GM21381 (cell line): ENCODE data around the gene KATNB1.
A peak's percentile ranks its signal among the peaks of the same experiment; 100 is the strongest.
"Not testable (repeated sequence)": the region's sequence is repeated elsewhere in the genome, so short reads cannot be mapped to it uniquely, and the experiment has no call there.

Experiments
- ATAC-seq: cut with Tn5 transposase; IDR thresholded peaks from one replicate; pipeline ENCODE4 v1.9.1; 2021; ENCODE audit warnings: mild to moderate bottlenecking, moderate library complexity; ENCODE audit not compliant: unreplicated experiment

KATNB1 gene

DNA sequence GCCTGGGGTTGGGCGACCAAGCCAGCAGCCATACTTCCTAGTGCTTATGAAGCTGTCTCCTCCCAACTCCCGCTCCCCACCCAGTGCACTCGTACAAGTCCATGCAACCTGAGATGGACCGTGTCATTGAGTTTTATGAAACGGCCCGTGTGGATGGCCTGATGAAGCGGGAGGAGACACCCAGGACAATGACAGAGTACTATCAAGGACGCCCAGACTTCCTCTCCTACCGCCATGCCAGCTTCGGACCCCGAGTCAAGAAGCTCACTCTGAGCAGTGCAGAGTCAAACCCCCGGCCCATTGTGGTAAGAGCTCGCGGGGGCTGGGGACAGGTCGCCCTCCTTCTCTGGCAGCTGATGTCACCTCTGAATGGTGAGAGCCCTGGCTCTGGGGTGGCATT lies 11.0 kb upstream of the KATNB1 start:
- no peak for ATAC-seq

DNA sequence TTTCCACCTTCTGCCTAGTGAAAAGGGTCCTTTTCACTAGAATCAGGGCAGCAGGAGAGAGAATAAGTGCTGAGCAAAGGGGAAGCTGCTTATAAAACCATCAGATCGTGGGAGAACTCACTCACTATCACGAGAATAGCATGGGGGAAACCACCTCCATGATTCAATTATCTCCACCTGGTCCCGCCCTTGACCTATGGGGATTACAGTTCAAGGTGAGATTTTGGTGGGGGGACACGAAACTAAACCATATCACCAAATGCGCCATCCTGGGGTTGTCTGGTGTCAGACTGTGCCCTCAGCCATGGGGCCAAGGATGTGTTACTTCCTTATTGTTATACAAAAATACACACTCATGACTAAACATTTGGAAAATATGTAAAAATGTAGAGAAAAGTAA lies 10.4 kb upstream of the KATNB1 start:
- ATAC-seq = no peak

DNA sequence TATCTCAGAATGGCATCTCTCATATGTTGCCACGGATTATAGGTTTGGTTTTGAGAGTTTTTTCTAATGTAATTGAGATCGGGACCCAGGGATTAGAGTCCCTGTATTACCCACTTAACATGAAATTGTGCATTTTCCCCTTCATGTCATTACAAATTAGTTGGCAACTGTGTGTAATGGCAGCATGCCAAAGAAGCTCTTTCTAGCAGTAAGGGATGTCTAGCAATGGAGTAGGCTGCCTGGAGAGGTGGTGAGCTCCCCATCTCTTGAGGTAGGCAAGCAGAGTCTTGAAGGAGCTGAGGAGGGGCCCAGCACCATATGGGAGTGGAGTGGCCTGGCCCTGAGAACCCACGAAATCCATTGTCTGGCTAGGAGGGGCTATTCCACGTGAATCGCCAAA lies 10.0 kb upstream of the KATNB1 start:
- no peak for ATAC-seq

DNA sequence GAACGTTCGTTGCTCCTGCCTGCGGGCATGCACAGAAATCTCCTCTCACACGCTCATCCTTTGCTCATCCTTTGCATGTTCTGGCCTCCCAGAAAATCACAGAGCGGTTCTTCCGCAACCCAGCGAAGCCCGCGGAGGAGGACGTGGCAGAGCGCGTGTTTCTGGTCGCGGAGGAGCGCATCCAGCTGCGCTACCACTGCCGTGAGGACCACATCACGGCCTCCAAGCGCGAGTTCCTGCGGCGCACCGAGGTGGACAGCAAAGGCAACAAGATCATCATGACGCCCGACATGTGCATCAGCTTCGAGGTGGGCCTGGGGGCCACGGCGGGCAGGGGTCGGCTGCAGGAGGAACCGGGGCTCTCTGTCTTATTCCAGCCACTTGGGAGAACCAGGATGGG lies 9.6 kb upstream of the KATNB1 start:
- no peak for ATAC-seq

DNA sequence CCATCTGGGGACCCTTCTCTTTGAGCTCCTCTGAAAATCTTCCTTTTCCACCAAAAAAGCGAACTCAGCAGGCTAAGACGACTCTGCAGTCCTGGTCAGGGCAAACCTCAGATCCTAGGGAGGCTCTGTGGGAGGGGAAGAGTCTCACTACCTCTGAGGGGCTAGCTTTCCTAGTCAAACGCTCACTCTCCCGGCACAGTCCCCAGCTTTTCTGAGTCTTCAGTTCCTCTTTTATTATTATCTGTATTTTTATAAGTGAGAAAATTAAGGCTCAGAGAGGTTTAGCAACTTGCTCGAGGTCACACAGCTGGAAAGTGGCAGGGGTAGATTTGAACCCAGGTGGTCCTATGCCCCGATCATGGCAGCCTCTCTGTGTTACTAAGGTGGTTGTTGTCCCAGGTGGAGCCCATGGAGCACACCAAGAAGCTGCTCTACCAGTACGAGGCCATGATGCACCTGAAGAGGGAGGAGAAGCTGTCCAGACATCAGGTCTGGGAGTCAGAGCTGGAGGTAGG lies 9.1 kb upstream of the KATNB1 start:
- ATAC-seq = no peak

DNA sequence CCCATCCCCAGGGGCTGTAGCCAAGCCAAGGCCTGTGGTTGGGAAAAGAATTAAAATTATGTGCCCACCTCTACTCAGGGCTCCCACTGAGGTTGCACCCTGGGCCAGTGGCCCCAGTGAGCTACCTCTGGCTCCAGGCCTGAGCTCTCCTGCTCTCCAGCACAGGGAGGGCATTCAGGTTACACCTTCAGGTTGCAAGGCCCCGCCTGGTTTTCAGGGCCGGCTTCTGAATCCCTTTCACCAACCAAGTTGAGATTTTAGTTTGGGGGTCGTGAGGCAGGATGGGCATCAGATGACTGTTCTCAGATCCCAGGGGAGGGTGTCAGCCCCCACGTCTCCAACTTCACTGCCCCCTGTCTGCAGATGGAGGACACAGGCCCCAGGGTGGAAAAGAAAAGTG lies 8.0 kb upstream of the KATNB1 start:
- ATAC-seq = no peak

DNA sequence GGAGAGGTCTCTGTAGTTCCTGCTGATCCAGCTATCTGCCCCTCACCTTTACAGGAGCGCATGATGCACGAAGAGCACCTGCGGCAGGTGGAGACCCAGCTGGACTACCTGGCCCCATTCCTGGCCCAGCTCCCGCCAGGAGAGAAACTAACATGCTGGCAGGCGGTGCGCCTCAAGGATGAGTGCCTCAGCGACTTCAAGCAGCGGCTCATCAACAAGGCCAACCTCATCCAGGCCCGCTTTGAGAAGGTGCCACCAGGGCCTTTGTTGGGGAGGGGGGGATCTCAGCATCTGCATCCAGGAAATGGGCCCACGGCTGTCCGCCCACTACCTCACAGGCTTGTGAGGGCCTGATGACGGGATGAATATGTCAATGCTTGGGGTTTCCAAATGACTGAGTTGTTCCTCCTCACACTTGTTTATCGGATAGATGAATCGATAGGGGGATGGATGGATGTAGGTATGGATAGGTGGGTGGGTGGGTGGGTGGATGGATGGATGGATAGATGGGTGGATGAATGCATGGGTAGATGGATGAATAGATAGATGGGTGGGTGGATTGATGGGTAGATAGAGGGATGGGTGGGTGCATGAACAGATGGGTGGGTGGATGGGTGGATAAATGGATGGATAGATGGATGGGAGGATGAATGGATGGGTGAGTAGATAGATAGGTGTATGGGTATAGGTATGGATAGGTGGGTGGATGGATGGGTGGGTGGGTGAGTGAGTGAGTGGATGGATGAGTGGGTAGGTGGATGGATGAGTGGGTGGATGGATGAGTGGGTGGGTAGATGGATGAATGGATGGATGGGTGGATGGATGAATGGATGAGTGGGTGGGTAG lies 7.0 kb upstream of the KATNB1 start:
- no peak for ATAC-seq

DNA sequence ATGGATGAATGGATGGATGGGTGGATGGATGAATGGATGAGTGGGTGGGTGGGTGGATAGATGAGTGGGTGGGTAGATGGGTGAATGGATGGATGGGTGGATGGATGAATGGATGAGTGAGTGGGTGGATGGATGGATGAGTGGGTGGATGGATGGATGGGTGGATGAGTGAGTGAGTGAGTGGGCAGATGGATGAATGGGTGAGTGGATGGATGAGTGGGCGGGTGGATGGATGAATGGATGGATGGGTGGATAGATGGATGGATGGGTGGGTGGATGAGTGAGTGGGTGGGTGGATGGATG lies 6.4 kb upstream of the KATNB1 start:
- no peak for ATAC-seq

DNA sequence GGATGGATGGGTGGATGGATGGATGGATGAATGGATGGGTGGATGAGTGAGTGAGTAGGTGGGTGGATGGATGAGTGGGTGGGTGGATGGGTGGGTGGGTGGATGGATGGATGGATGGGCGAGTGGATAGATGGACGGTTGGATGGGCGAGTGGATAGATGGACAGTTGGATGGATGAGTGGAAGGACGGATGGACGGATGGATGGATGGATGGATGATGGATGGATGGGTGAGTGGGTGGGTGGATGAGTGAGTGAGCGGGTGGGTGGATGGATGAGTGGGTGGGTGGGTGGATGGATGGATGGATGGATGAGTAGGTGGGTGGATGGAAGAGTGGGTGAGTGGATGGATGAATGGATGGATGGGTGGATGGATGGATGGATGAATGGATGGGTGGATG lies 5.7 kb upstream of the KATNB1 start:
- not testable (repeated sequence) for ATAC-seq

DNA sequence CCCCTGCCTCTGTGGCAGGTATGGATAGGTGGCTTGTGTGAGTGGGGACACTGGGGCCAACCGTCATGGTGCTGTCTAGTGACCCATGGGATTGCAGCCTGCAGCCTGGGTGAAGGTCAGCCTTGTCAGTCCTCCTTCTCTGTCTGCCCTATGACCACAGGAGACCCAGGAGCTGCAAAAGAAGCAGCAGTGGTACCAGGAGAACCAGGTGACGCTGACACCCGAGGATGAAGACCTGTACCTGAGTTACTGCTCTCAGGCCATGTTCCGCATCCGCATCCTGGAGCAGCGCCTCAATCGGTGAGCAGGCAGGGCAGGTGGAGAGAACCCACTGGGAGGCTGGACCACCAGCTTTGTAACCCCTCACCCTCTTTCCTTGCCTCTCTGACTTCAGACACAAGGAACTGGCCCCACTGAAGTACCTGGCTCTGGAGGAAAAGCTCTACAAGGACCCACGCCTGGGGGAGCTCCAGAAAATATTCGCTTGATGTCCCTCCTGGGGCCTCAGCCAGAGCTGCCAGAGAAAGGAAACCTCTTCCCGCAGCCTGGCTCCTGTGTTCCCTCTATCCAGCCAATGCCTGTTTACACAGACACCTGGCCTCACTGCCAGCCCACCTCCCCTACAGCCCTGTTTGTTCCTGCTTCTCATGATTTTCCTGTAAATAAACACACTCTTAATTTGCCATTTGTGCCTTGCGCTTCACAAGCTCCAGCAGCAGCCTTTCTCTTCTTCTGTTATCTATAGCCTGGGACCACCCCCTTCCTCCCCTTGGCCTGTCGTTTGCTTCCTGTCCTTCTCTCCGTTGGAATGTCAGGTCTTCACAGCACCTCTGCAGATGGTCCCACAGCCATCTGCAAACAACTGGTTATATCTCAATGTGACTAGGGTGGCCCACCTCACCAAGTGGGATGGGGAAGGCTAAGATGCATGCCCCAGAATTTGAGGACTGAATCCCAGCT lies 4.5 kb upstream of the KATNB1 start:
- no peak for ATAC-seq

DNA sequence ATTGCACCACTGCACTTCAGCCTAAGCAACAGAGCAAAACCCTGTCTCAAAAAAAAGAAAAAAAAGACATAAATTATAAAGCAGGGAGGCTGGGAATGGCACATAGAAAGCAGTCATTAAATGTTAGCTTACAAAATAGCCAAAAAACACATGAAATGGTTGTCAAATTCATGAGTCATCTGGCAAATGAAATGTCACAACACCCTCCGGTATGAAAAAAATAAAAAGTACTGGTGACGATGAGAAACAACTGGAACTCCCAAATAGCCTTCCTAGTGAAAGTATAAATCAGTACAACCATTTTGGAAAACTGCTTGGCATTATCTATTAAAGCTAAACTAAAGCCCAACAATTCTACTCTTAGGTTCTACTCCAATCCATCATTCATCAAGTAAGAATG lies 3.5 kb upstream of the KATNB1 start:
- ATAC-seq = no peak

DNA sequence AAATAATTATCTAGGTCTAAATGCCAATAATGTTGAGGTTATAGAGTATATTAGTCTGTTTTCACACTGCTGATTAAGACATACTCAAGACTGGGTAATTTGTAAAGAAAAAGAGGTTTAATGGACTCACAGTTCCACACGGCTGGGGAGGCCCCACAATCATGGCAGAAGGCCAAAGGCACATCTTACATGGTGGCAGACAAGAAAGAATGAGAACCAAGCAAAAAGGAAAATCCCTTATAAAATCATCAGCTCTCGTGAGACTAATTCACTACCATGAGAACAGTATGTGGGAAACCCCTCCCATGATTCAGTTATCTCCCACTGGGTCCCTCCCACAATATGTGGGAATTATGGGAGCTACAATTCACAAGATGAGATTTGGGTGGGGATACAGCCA lies 2.9 kb upstream of the KATNB1 start:
- no peak for ATAC-seq

DNA sequence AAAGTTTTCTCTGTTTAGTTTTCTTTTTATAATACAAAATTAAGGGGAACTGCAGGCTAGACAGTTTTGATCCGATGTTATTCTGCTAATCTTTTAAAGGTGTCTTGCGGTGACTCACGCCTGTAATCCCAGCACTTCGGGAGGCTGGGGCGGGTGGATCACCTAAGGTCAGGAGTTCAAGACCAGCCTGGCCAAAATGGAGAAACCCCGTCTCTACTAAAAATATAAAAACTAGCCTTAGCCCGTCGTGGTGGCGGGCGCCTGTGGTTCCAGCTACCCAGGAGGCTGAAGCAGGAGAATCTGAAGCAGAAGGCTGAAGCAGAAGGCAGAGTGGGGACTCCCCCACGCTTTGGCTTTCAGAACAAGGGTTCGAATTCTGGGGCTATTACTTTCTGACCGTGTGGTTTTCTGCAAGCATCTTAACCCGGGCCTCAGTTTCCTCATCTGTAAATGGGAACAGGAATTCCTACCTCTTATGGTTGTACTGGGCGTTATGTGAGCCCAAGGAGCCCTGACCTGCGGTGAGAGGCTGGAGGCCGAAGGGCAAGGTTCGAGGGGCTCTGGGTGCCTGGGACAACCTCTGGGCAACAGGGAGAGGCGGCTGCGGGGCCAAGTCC lies 1.2 kb upstream of the KATNB1 start:
- no peak for ATAC-seq

DNA sequence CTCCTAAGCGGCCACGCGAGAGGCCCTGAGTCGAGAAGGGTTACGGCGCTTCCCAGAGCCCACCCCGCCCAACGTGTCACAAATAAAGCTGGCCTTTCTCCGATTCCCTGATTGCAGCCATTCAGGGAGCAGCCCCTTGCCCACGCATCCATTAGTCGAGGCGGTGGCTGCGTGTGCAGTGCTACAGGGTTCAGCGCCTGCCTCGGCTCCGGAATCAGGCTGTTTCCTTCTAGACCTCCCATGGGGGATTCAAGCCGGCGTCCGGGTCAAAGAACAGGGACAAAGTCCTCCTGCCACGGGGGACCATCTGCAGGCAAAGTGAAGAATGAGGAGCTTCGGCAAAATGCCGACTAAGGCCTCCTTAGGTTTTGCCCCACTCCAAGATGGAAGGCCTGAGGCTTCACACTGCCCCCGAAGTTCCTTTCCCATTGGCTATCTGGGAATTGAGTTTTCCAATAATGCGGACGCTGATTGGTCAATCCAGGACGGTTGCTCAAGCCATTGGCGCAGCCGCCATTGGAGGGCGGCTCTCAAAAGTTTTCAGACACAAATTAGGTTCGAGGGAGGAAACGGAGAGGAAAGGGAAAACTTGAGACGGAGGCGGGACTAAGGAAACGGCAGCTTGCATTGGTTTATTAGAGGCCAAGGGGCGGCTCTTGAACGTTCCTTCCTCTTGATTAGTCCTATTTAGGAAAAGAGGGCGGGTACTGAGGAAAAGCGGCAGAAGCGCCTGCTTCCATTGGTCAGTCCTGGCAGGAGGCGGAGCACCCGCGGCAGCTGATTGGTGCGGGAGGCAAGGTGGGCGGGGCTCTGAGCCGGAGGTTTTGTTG lies 430 bp upstream of the KATNB1 start:
- ATAC-seq = peak; percentile 83

DNA sequence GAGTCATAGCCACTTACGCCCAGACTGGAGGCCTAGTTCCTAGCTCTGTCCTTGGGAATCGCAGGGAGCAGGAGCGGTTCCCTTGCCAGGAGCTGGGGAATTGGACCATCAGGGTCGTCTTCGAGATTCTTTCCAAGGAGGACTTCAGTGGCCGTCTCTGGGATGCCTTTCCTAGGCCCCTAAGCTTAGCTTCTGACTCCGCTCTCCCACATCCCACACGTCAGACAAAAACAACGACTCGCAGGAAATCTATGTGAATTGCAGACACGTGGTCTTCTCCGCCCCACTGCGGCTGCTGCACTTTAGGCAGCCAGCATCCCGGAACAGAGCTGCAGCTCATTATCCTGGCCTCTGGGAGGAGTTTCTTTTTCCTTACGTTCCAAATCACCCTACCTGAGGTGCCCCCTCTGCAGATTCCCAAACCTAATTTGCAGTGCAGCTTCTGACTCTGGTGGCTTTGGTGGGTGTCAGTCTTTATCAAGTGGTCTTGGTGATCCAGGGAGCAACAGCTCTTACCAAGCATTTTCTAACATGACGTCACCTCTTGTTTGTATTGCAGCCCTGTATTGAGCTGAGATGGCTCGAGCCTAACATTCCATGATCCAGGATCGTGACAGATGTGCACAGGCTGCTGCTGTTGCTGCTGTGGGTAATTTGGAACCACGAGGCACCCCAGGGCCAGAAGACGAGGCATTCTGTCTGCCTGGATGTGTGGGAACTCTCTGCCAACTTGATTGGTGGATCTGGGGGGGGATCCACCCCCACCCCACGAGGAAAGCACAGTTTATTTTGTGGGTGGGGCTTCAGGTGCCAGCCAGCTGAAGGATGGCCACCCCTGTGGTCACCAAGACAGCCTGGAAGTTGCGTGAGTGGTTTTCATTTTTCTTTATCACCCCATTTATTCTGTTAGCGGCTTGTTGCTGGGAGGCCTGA lies 1.1 kb downstream of the KATNB1 start:
- ATAC-seq = no peak

DNA sequence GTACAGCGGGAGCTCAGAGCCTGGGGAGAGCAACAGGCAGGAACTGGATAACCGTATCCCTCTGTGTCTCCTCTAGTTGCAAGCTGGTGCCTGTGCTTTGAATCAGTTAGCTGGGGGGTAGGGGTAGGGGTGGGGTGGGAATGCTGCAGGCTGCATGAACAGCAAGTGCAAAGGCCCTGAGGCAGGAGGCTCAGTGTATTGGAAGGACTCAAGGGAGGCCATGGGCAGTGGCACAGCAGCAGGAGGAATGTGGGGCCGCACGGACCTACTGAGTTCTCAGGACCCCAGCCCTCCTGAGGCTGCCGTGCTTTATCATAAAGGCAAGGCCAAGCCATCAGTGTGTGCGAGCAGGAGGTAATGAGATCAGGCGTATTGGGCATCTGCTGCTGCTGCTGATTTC lies 3.3 kb downstream of the KATNB1 start:
- ATAC-seq = no peak

DNA sequence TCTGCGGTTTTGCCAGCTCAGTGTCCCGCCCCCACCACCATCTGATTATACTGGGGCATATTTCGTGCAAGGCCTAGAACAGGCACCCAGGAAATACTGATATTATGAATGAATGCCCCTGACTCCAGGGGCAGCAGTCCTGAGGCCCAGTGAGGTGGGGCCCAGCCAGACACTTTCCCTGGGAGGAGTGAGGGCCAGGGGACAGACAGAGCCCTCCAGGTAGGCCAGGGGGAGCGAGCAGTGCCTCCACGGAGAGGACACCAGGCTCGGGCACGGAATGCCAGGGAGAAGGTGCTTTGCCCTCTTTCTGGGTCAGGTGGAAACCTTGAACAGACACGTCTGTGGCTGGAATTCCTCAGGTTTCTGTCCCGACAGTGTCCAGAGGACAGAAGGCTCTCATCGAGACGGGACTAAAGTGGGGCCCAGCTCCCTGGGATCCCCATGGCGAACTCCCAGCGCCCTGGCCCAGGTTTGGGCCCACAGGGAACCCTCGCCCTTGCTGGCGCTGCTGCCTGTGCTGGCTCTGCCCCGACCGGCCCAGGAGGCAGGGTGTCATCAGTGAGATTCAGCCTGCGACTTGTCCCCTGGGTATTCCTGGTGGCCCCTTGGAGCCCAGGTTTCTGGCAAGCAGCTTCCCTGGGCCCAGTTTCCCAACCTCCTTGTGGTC lies 4.3 kb downstream of the KATNB1 start:
- no peak for ATAC-seq

DNA sequence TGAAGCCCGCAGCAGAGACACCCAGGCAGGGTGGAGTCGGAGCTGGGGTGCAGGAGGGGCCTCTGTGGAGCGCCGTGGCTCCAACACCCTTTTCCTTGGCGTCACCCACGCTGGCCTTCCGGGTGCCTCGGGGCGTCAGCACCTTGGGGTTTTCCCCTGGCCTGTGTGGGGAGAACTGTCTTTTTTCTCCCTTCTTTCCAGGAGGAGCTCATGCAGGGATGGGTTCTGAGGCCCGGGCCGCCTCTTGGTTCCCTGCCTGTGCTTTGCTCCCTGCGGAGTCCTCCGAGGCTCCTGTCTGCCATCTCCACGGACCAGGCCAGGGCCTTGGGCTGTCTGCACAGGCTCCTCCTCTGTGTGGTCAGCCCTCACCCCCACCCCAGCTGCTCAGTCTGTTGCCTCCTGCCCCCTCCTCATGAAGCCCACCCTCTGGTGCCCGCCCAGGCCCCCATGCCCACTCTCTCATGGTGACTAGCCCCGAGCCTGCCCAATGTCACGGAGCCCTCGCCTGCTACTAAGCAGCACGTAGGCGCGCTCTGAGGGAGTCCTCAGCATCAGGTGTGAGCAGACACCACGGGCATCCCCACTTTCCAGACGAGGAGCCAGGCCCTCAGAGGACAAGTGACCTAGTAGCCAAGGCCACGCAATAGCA lies 5.0 kb downstream of the KATNB1 start:
- no peak for ATAC-seq
